ENCODE data around the gene CHMP2A.
"Not testable (repeated sequence)": the region's sequence is repeated elsewhere in the genome, so short reads cannot be mapped to it uniquely, and the experiment has no call there.

The CHMP2A gene

DNA sequence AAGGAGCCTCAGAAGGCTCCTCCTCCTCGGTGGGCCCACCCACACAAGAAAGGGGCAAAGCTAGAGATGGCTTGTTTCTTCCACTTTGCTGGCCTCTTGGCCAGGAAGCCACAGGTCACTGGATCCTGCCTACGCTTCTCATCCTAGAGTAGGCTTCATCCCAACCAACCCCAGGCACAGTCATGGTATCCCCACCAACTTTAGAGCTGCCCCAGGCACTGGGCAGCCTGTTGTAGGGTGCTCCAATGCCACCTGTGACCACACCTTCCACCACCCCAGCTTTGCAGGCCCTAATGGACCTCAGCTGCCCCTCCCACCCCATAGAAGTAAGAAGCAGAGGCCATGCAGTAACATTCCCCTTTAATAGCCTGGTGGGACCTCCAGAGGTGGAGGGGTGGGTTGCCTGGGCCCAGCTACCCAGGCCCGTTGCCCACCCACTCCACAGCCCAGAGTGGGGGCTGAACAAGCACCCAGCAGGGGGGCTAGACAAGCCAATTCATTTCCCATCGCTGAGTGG, 522 bp upstream of the CHMP2A start:
- DNase-seq (ENCODE audit: low read depth), result no peak

DNA sequence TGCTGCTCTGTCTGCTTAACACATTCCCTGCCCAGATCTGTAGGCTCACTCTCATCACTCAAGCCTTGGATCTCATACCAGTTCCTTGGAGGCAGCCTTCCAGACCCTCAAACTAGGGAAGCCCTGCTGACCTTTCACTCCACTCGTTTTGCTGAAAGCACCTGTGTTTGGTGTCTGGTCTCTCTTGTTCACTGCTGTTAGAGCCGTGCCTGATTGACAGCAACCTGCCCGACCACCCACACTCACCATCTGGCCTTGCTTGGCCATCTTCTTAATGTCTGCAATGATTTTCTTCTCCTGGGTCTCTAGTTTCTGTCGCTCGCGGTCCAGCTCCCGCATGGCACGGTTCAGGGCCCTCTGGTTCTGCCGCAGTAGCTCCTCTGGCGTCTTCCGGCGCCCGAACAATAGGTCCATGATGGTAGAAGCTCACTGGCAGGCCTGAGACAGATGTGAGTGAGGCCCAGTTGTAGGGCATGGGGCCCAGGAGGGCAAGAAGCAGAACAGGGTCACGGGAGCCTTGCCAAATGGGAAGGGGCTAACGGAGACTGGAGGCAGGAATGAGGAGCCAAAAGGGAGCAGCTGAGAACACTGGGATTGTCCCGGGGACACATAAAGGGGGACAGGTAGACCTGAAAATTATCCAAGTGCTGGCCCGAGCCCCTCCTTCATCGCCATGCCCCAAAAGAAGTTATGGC, 959 bp downstream of the CHMP2A start:
- no peak for DNase-seq (ENCODE audit: low read depth)

DNA sequence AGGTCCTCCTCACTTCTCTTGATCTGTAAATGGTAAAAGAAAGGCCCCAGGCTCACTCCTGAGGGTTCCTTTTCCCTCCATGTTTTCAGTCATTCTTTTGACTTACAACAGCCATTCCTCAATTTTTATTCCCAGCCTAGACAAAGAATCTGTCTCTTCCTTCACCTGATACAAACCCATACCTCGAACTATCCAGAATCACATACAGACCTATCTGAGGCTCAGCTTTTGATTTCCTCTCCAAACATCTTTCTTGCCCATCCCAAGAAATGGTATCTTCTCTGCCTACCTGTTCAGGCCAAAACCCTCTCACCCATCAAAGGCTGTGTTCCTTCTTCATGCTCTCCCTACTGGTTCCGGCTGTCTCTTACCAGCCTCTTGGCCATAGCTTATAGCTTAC, 2.2 kb downstream of the CHMP2A start:
- no peak for DNase-seq (ENCODE audit: low read depth)

DNA sequence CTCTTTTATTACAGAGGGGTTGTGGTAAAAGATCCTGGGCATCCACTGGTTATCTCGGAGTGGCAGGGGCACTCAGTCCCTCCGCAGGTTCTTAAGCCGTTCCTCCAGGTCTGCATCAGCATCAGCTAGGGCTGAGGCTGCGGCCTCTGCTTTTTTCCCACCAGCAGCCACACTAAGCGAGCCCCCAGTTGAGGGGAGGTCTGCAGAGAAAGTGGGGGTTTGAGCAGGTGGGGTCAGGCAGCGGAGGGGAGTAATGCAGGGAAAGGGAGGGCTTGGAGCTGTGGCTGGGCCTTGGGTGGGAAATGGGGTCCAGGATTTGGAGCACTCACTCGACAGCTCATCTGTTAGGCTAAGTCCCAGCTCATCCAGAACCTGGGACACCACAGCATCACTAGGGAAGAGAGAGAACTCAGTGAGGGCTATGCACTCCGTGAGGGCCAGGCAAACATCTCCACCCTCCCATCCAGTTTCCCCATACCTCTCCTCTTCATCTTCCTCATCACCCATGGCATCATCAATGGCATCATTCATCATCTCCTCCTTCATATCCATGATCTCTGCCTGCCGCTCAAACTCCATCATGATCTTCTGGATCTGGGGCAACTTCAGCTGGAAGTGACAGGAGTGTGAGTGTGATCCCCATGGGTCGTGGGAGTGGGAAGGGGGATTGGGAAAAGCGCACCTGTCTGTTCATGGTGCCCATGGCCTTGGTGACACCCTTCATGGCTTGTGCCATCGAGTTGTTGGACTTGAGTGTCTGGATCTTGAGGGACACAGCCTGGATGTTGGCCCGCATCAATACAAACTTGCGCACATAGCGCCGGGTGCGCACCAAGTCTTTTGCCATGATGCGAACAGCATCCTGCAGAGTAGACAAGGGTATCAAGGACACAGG, 3.1 kb downstream of the CHMP2A start:
- DNase-seq (ENCODE audit: low read depth), result no peak

DNA sequence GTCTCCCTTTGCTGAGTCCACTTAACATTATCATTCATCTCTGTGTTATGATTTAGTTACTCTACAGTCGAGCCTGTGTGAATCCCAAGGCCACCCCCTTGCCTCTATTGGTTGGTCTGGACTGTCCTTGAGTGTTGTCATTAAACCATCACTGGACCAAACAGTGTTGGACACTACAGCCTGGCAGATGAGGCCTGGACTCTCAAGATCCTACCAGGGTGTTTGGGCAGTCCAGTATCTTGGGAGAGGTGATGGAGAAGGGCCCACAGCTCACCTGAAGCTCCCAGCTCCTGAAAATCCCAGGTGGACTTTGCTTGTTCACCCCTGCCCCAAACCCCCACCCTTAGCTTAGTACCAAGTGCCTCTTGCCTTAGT, 3.8 kb downstream of the CHMP2A start:
- DNase-seq (ENCODE audit: low read depth), result no peak

DNA sequence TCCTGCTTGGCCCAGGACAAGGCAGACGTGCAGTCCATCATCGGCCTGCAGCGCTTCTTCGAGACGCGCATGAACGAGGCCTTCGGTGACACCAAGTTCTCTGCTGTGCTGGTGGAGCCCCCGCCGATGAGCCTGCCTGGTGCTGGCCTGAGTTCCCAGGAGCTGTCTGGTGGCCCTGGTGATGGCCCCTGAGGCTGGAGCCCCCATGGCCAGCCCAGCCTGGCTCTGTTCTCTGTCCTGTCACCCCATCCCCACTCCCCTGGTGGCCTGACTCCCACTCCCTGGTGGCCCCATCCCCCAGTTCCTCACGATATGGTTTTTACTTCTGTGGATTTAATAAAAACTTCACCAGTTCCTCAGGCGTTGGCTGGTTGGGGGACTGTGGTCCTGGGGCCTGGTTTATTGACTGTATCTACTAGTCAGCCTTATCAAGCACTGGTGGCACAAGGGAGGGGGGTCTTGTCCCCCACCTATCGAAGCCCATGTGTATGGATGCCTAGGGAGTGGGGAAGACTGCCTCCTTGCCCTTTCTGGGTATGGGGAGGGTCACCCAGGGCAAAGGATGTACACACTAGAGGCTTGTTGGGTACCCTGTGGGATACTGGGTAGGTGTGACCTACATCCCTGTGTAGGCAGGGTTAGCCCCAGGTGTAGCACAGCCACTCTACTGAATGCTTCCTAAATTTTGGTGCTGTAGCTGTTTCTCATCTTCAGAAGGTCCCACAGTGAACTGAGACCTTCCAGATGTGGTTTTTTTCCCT, 4.4 kb downstream of the CHMP2A start:
- DNase-seq (ENCODE audit: low read depth), result no peak

DNA sequence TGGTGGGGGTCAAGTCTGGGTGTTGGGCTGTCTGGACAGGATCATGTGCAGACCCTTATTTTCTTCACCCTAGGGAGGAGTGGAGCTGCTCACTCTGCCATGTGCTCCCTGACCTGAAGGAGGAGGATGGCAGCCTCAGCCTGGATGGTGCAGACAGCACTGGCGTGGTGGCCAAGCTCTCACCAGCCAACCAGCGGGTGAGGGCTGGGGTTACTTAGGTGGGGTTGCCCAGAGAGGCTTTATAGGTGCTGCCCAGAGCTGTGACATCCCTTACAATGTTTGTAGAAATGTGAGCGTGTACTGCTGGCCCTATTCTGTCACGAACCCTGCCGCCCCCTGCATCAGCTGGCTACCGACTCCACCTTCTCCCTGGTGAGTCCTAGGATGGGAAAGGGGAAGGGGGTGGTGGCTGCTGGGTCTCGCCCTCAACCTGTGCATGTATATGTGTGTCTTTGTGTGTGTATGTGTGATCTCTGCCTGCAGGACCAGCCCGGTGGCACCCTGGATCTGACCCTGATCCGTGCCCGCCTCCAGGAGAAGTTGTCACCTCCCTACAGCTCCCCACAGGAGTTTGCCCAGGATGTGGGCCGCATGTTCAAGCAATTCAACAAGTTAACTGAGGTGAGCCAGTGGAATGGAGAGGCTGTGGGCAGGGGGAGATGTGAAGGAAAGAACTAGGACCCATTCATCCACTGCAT, 5.1 kb downstream of the CHMP2A start:
- DNase-seq (ENCODE audit: low read depth), result no peak

DNA sequence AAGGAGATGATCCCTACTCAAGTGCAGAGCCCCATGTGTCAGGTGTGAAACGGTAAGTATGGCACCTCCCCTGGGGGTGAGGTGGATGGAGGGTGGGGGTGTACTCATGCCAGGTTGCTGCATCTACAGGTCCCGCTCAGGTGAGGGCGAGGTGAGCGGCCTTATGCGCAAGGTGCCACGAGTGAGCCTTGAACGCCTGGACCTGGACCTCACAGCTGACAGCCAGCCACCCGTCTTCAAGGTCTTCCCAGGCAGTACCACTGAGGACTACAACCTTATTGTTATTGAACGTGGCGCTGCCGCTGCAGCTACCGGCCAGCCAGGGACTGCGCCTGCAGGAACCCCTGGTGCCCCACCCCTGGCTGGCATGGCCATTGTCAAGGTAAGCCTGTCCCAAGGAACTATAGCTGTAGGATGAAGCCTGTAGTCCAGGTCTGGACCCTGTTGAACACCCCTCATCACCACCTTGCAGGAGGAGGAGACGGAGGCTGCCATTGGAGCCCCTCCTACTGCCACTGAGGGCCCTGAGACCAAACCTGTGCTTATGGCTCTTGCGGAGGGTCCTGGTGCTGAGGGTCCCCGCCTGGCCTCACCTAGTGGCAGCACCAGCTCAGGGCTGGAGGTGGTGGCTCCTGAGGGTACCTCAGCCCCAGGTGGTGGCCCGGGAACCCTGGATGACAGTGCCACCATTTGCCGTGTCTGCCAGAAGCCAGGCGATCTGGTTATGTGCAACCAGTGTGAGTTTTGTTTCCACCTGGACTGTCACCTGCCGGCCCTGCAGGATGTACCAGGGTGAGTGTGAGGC, 5.8 kb downstream of the CHMP2A start:
- DNase-seq (ENCODE audit: low read depth), result no peak

DNA sequence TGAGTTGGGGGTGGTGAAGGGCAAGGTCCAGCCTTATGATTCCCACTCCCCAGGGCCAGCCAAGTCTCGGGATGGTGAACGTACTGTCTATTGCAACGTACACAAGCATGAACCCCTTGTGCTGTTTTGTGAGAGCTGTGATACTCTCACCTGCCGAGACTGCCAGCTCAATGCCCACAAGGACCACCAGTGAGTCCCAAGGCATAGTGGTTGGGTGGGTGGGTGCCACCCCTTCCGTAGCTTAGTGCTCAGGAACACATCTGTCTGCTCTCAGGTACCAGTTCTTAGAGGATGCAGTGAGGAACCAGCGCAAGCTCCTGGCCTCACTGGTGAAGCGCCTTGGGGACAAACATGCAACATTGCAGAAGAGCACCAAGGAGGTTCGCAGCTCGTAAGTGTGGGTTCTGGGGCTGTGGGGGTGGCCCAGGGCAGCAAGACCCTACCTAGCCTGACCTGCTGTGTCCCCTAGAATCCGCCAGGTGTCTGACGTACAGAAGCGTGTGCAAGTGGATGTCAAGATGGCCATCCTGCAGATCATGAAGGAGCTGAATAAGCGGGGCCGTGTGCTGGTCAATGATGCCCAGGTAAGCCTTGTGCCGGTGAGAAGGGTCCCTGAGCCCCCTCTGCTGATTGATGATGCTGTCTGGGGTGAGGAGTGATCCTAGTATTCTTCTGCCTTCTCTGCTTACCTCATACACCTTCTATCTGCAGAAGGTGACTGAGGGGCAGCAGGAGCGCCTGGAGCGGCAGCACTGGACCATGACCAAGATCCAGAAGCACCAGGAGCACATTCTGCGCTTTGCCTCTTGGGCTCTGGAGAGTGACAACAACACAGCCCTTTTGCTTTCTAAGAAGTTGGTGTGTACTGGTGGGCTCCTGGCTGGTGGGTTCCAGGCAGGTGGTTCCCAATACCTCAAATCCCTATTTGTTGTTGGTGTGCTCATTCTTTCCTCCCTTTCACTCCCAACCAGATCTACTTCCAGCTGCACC, 7.3 kb downstream of the CHMP2A start:
- no peak for DNase-seq (ENCODE audit: low read depth)

DNA sequence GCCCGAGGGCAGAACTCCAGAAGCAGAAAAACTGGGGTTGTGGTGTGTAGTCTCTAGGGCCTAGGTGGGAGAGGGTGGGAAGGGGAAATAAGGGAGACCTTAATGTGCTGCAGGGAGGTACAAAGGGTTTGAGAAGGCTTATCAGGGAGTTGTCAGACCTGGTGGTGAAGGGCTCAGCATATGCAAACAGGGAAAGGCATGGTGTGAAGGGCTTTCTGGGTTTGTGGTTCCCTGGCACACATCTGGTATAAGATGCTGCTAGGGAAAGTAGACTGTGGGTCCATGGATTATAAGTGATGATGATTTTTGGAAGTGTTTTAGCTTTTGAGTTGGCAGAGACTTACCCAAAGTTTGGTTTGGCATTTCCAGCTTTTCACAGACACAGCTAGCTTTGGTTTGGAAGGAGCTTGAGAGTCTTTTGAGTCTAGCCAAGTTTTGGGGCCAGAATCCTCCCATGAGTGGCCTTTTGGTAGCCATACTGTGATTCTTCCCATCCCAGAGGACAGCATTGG, 8.8 kb downstream of the CHMP2A start:
- DNase-seq (ENCODE audit: low read depth), result no peak

DNA sequence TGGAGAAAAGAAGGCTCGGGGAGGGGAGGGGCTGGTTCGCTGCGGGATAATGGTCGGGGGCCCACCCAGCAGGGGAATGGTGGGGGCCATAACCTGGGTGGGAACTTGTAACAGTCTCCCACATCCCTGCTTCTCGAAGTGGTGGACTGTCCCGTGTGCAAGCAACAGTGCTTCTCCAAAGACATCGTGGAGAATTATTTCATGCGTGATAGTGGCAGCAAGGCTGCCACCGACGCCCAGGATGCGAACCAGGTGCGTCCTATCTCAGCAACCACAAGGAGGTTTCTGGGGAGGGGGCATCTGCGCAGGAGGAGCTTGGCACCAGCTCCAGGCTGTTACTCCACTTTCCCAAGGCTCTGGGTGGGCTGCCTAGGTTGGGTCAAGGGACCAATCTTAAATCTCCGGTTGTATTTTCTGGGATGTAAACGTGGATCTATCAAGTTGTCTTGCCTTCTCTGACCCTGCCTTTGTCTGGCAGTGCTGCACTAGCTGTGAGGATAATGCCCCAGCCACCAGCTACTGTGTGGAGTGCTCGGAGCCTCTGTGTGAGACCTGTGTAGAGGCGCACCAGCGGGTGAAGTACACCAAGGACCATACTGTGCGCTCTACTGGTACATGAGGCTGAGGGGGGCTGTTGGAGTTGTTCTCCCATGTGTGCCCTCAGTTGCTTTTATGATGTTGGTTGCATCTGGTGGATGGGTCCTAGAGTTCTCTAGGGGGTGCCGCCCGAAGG, 9.5 kb downstream of the CHMP2A start:
- DNase-seq (ENCODE audit: low read depth), result peak; percentile 25

DNA sequence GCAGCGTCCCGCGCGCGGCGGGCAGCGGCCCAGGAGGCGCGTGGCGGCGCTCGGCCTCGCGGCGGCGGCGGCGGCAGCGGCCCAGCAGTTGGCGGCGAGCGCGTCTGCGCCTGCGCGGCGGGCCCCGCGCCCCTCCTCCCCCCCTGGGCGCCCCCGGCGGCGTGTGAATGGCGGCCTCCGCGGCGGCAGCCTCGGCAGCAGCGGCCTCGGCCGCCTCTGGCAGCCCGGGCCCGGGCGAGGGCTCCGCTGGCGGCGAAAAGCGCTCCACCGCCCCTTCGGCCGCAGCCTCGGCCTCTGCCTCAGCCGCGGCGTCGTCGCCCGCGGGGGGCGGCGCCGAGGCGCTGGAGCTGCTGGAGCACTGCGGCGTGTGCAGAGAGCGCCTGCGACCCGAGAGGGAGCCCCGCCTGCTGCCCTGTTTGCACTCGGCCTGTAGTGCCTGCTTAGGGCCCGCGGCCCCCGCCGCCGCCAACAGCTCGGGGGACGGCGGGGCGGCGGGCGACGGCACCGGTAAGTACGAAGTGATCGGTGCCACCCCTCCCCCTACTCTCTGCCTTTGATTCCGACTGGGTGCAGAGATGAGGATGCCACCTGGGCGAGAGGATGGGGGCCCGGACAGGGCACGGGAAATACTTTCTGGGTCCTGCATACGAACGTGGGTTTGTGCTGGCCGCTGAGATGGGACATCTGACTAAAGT, 10.2 kb downstream of the CHMP2A start:
- peak; percentile 55 for DNase-seq (ENCODE audit: low read depth)

DNA sequence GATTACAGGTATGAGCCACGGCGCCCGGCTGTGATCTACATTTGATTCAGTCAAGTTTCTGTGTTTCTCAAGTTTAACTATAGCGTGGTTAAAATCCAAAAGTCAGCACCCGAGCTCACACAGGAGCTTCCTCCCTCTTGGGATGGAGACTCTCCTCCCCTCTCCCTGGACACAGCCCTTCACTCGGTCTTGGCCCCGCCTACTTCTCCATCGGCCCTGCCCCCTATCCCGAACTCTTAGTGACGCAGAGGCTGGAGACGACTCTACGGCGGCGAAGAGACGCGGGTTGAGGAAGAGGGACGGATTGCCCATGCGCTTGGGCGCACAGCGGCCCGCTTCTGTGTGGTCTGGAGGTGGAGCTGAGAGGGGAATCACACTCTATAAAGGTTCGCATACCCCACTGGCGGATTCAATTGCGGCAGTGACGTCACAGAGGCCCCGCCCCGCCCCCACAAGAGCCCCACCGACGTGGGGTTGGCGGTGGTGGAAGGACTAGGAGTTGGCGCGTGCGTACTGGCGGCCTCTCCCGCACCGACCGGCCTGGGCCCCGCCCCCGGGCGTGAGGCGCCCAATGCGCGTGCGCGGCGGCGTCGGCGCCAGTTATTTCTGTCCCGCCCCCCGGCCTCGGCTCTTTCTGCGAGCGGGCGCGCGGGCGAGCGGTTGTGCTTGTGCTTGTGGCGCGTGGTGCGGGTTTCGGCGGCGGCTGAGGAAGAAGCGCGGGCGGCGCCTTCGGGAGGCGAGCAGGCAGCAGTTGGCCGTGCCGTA, 10.9 kb downstream of the CHMP2A start, which contains the start of gene TRIM28:
Gene TRIM28 (plus strand): TSS at position 239 of the 765 bp plus-strand sequence. CDS start 694 bp downstream, outside the sequence.
- DNase-seq (ENCODE audit: low read depth), result peak; percentile 99

DNA sequence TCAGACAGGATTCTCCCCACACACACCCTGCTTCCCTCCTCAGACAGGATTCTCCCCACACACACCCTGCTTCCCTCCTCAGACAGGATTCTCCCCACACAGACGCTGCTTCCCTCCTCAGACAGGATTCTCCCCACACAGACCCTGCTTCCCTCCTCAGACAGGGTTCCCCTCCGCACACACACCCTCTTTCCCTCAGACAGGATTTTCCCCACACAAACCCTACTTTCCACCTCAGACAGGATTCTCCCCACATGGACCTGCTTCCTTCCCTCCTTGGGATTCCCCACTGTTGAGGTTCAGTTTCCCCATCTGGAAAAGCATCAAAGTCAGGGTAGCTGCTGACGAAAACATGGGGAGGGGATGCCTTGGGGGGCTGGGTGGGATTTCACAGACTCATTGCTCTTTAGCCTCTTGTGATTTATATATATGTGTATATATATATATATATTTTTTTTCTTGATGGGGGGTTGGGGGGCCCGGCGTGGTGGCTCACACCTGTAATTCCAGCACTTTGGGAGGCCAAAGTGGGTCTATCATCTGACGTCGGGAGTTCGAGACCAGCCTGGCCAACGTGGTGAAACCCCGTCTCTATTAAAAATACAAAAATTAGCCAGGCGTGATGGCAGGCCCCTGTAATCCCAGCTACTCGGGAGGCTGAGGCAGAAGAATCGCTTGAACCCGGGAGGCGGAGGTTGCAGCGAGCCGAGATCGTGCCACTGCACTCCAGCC, 12.1 kb downstream of the CHMP2A start:
- not testable (repeated sequence) for DNase-seq (ENCODE audit: low read depth)

DNA sequence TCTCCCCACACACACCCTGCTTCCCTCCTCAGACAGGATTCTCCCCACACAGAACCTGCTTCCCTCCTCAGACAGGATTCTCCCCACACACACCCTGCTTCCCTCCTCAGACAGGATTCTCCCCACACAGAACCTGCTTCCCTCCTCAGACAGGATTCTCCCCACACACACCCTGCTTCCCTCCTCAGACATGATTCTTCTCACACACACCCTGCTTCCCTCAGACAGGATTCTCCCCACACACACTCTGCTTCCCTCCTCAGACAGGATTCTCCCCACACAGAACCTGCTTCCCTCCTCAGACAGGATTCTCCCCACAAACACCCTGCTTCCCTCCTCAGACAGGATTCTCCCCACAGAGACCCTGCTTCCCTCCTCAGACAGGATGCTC, 15.7 kb downstream of the CHMP2A start:
- not testable (repeated sequence) for DNase-seq (ENCODE audit: low read depth)

Measured in iris pigment epithelial cell (primary cell).